ENCODE results near the gene KCND1.

DNA sequence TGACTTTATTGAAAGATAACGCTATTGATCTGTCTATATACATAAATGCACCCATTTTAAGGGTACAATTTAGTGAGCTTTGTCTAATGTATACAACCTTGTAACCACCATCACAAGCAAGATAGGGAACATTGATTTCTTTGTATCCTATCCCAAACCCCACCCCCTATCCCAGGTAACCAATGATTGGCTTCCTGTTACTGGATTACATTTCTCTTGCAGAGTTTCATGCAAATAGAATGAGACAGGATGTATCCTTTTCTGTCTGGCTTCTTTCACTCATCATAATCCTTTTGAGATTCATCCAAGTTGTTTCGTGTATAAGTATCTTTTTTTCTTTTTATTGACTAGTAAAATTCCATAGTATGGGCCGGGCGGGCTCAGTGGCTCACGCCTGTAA, 32.1 kb upstream of the KCND1 start:
- TF ChIP-seq, protein P1, sequence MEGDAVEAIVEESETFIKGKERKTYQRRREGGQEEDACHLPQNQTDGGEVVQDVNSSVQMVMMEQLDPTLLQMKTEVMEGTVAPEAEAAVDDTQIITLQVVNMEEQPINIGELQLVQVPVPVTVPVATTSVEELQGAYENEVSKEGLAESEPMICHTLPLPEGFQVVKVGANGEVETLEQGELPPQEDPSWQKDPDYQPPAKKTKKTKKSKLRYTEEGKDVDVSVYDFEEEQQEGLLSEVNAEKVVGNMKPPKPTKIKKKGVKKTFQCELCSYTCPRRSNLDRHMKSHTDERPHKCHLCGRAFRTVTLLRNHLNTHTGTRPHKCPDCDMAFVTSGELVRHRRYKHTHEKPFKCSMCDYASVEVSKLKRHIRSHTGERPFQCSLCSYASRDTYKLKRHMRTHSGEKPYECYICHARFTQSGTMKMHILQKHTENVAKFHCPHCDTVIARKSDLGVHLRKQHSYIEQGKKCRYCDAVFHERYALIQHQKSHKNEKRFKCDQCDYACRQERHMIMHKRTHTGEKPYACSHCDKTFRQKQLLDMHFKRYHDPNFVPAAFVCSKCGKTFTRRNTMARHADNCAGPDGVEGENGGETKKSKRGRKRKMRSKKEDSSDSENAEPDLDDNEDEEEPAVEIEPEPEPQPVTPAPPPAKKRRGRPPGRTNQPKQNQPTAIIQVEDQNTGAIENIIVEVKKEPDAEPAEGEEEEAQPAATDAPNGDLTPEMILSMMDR (IDR thresholded peaks at IDR 0.05): no peak
- no peak for TF ChIP-seq POLR2A (IDR thresholded peaks at IDR 0.05)

All from breast epithelium (tissue), 3 donors.